ENCODE data around the gene CEACAM16. TPM values are rescaled to one million over a fixed set of nuclear protein-coding genes. Genes with fewer than 3 reads are reported as not detected.

CEACAM16 gene
- total and polyA plus RNA-seq, 10 of the 15 experiments (the other 5 are each of a cell fraction or from before 2014, with no cell fraction given) = not detected

- no peak for TF ChIP-seq CTCF (IDR thresholded peaks at IDR 0.05 in 2 of 3, conservative IDR thresholded peaks at IDR 0.05 in 1 of 3; ENCODE audit: control insufficient read depth in 2 of 3, extremely low read depth in 1 of 3, insufficient read depth in 1 of 3, low read depth in 3 of 3, low read length in 3 of 3)
- no peak for TF ChIP-seq ZNF592 (IDR thresholded peaks at IDR 0.05)
- no peak for TF ChIP-seq CEBPB (IDR thresholded peaks at IDR 0.05; ENCODE audit: borderline replicate concordance in 1 of 2, low read depth in 2 of 2, low read length in 2 of 2)
- no peak for TF ChIP-seq SKIL (IDR thresholded peaks at IDR 0.05; ENCODE audit: low read depth, poor library complexity, severe bottlenecking)
- no peak for TF ChIP-seq ETV6 (conservative IDR thresholded peaks at IDR 0.05 in 1 of 2, IDR thresholded peaks at IDR 0.05 in 1 of 2; ENCODE audit: borderline replicate concordance in 1 of 2, low read depth in 1 of 2)
- no peak for TF ChIP-seq MYB (IDR thresholded peaks at IDR 0.05; ENCODE audit: borderline replicate concordance, low read depth, low read length)
- no peak for TF ChIP-seq SRF (IDR thresholded peaks at IDR 0.05; ENCODE audit: low read depth in 2 of 2, low read length in 2 of 2)
- no peak for TF ChIP-seq MEF2B (IDR thresholded peaks at IDR 0.05; ENCODE audit: partially characterized antibody, poor library complexity, severe bottlenecking)
- TF ChIP-seq ZBTB4 (CRISPR knock-in tag; IDR thresholded peaks at IDR 0.05) = no peak
- no peak for TF ChIP-seq EP300 (IDR thresholded peaks at IDR 0.05; ENCODE audit: borderline replicate concordance in 1 of 2, control insufficient read depth in 1 of 2, low read depth in 2 of 2, low read length in 2 of 2)
- TF ChIP-seq PML (IDR thresholded peaks at IDR 0.05; ENCODE audit: low read length) = no peak
- TF ChIP-seq ZBTB33 (IDR thresholded peaks at IDR 0.05) = no peak
- TF ChIP-seq PAX5 (IDR thresholded peaks at IDR 0.05; ENCODE audit: borderline replicate concordance, low read depth, low read length) = no peak
Observed at GRCh38 chr19:44692379-44692721, 6.6 kb upstream of the CEACAM16 start (continued).

All from GM12878 (cell line).